ENCODE data around the gene CEL. TPM values are rescaled to one million over a fixed set of nuclear protein-coding genes. Genes with fewer than 3 reads are reported as not detected.
A peak's percentile ranks its signal among the peaks of the same experiment; 100 is the strongest.

Gene CEL
- total RNA-seq, 1 experiment from 2014 or later, result 3.6 TPM

- H3K4me1 ChIP-seq (ENCODE audit: insufficient read depth, low read length), result no peaks in the 10 kb centered on the region; the same call in 1 of the 2 replicates
- peaks cover 7% of the 10 kb centered on the region for H3K79me1 ChIP-seq (ENCODE audit: insufficient read depth, low read depth, low read length, poor library complexity, severe bottlenecking)
- Mint-ChIP-seq H3K27ac (peak overlapping the region in 2 of 3 experiments; percentile 92 to 100; a peak in 5 of 7 replicates), H3K4me3 (peak overlapping the region; percentile 93 to 99), H3K27me3 (ENCODE audit: low read depth) (peaks cover 7% of the 10 kb centered on the region), H3K36me3 (ENCODE audit: insufficient read depth in 1 of 3, low read depth in 3 of 3) (peaks cover 5 to 12% (median 8%) of the 10 kb centered on the region in 3 experiments; a peak in 5 of 7 replicates), H3K9me3 (peaks cover 2 to 6% of the 10 kb centered on the region in 2 experiments; a peak in 3 of 5 replicates), H3K4me1 (peaks cover 17 to 18% of the 10 kb centered on the region in 2 experiments)
- no peak overlapping the region for H4K91ac ChIP-seq (ENCODE audit: insufficient read length, low read depth, low read length)
- no peak for DNase-seq
- no peak overlapping the region for H3K4ac ChIP-seq (ENCODE audit: low read depth, low read length)
- no peaks in the 10 kb centered on the region for H3K9me3 ChIP-seq (ENCODE audit: control insufficient read depth, low read depth, low read length)
- peak overlapping the region; percentile 85 for H3K9ac ChIP-seq (ENCODE audit: extremely low read depth, insufficient read length, low read length)
- no peak overlapping the region for H3K14ac ChIP-seq (ENCODE audit: insufficient read depth, low read length)
- no peak overlapping the region for H2BK15ac ChIP-seq (ENCODE audit: low read depth, low read length)
- peaks cover 25% of the 10 kb centered on the region; the same call in 1 of the 2 replicates for H3K79me2 ChIP-seq (ENCODE audit: insufficient read depth, low read length)
- H3T11ph ChIP-seq (ENCODE audit: low read length), result no peak overlapping the region
- WGBS (ENCODE audit: extremely low coverage, insufficient read length, low lambda C conversion rate), result no CpG with 5 or more reads among the region's 10 CpGs
- no peak overlapping the region for H4K8ac ChIP-seq (replicated peaks; ENCODE audit: insufficient read length, low read depth, low read length)
- no peak overlapping the region for H3K18ac ChIP-seq (ENCODE audit: insufficient read length, low read depth, low read length)
- H2AK5ac ChIP-seq (ENCODE audit: insufficient read length, low read length), result no peak overlapping the region
- TF ChIP-seq, protein P1, sequence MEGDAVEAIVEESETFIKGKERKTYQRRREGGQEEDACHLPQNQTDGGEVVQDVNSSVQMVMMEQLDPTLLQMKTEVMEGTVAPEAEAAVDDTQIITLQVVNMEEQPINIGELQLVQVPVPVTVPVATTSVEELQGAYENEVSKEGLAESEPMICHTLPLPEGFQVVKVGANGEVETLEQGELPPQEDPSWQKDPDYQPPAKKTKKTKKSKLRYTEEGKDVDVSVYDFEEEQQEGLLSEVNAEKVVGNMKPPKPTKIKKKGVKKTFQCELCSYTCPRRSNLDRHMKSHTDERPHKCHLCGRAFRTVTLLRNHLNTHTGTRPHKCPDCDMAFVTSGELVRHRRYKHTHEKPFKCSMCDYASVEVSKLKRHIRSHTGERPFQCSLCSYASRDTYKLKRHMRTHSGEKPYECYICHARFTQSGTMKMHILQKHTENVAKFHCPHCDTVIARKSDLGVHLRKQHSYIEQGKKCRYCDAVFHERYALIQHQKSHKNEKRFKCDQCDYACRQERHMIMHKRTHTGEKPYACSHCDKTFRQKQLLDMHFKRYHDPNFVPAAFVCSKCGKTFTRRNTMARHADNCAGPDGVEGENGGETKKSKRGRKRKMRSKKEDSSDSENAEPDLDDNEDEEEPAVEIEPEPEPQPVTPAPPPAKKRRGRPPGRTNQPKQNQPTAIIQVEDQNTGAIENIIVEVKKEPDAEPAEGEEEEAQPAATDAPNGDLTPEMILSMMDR (conservative IDR thresholded peaks at IDR 0.05), result no peak
- H3K27me3 ChIP-seq (ENCODE audit: insufficient read depth, low read length), result no peaks in the 10 kb centered on the region
- no peak overlapping the region for H3K27ac ChIP-seq (ENCODE audit: insufficient read length, low read depth, low read length)
- no peak overlapping the region for H2BK120ac ChIP-seq (ENCODE audit: low read depth, low read length, poor library complexity, severe bottlenecking)
- H4K5ac ChIP-seq (ENCODE audit: insufficient read length, low read depth, low read length), result no peak overlapping the region
- H2BK20ac ChIP-seq (ENCODE audit: low read depth, low read length, poor library complexity, severe bottlenecking), result no peak overlapping the region
- H4K20me1 ChIP-seq (ENCODE audit: control insufficient read depth, insufficient read depth, insufficient read length), result no peaks in the 10 kb centered on the region
- peaks cover 4% of the 10 kb centered on the region for H3K23me2 ChIP-seq (ENCODE audit: insufficient read length, low read depth, low read length, poor library complexity, severe bottlenecking)
- no peak overlapping the region for H2BK5ac ChIP-seq (ENCODE audit: insufficient read length, low read length)
- H2BK12ac ChIP-seq (ENCODE audit: insufficient read length, low read depth, low read length), result no peak overlapping the region
- H3K23ac ChIP-seq (ENCODE audit: insufficient read length, low read depth, low read length), result no peak overlapping the region
- H3K4me2 ChIP-seq (ENCODE audit: insufficient read depth, insufficient read length, low read length), result peak overlapping the region; percentile 48
- H2AFZ ChIP-seq (ENCODE audit: low read length), result no peak overlapping the region
- H3K56ac ChIP-seq (ENCODE audit: insufficient read length, low read depth, low read length), result no peak overlapping the region
These were observed 30.3 kb upstream of the CEL start for GRCh38 chr9:133031496-133031911.
